ENCODE results near the gene AGAP1.

AGAP1 gene

GRCh38 chr2:235921508-235922191 is 427.8 kb downstream of the AGAP1 start:
- DNase-seq (ENCODE audit: low read depth) = no peak

DNA sequence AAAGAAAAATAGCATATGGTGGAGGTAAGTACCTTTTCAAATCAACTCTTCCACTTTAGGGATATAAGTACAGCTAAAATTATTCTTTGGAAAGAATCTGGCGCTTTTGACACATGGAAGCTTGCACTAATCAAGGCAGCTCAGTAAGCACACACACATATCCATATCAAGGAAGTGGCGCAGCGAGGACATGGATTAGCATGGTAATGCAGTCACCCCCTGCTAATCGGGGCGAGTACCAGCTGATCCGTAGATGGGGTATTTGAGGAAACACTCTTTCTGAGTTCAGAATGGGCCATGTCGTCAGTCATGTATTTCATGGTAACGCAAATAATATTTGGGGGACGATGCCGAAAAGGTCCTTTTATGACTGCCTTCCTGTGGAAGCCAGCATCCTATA is 429.0 kb downstream of the AGAP1 start:
- DNase-seq (ENCODE audit: low read depth) = no peak

DNA sequence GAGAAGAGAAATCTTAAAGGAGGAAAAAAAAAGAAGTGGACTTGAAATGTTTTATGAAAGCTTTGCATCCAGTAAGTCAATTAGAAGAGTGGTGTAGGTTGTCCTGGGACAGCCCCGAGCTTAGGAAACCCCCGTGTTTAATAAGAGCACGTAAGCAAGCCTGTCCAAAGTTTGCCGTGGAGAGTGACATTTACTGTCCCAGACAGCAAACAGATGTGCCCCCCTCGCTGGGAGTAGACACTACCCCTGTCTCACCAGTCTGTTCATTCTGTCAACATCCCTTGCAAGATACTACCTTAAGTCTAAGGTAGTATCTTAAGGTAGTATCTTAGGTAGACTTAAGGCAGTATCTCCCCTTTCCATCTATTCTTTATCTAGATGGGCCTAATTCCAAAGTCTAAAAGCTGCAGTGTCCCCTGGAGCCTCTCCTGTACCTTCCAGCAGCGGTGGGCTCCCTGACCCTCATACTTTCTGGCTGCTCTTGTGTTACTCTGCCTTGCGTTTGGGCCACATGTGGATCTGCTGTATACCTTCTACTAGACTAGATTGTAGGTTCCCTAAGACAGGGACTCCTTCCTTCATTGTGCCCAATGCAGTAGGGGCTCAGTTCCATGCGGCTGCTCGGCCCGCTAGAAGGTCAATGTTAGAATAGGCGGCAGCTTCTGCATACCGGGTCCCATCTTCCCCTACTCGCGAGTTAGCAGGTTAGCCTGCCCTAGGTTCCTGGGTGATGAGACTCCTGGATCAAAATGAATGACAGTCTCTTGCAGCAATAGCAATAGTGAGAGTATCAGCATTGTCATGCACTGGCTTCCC is 430.2 kb downstream of the AGAP1 start:
- no peak for DNase-seq (ENCODE audit: low read depth)

GRCh38 chr2:235924675-235925063 is 430.8 kb downstream of the AGAP1 start:
- DNase-seq (ENCODE audit: low read depth) = no peak

GRCh38 chr2:235925250-235925919 is 431.5 kb downstream of the AGAP1 start:
- DNase-seq (ENCODE audit: low read depth) = no peak

GRCh38 chr2:235926229-235926628 is 432.4 kb downstream of the AGAP1 start:
- DNase-seq (ENCODE audit: low read depth) = no peak

DNA sequence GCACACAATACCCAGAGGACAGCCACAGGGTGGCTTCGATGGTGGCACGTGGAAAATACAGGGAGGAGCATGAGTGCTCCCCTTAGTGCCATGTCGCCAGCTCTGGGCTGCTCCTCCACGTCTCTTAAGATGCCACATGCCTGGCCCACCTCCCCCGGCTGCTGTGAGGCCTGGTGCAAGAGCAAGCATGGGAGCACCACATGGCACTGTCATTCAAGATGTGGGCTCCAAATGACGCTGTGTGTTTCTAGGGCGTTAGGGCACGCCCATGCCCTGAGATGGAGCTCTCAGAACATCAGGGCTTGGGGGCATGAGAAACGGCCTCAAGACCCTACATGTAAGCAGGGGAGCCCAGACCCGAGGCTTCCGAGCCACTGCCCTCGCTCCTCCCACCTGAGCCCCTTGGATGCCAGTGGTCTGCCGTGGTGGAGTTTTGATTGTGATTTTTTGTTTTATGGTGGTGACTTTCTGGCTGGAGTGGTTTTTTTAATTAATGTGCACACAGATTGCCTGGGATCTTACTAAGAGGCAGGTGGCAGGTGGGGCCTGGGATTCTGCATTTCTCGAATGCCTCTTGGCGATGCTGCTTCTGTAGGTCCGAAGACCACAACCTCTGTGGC is 435.0 kb downstream of the AGAP1 start:
- no peak for DNase-seq (ENCODE audit: low read depth)

DNA sequence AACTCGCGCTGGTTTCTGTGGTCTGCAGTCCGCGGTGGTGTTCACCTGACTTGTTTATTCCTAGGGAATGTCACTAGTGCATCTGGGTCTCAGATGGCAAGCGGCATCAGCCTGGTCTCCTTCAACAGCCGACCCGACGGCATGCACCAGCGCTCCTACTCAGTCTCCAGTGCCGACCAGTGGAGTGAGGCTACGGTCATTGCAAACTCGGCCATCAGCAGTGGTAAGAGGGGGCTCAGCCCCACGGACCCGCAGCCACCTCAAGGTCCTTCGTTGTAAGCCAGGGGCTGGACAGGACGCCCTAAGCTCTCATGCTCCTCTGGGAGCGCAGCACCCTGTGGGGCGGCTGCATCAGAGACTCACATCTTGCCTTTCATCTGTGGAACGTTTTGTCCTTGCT is 436.9 kb downstream of the AGAP1 start:
- no peak for DNase-seq (ENCODE audit: low read depth)

DNA sequence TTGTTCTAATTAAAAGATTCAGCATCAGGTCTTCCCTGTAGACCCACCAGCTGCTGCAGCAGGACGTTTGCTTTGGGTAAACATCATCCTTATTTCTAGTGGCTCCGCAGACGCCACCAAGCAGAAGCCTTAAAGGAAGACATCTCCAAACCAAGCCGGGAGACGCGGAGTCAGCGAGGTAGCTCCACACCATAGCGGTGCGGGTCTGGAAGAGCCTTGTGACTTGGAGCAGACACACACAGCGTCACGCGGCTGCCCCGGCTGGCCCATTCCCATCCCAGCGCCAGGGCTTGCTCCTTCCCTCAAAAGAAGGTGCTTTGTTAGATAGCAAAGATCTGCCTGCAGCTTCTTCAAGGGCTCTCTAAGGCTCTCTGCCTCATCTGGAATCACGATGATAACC is 437.8 kb downstream of the AGAP1 start:
- no peak for DNase-seq (ENCODE audit: low read depth)

- DNase-seq (ENCODE audit: low read depth) = no peak
Observed at GRCh38 chr2:235934059-235934773, 440.4 kb downstream of the AGAP1 start.

DNA sequence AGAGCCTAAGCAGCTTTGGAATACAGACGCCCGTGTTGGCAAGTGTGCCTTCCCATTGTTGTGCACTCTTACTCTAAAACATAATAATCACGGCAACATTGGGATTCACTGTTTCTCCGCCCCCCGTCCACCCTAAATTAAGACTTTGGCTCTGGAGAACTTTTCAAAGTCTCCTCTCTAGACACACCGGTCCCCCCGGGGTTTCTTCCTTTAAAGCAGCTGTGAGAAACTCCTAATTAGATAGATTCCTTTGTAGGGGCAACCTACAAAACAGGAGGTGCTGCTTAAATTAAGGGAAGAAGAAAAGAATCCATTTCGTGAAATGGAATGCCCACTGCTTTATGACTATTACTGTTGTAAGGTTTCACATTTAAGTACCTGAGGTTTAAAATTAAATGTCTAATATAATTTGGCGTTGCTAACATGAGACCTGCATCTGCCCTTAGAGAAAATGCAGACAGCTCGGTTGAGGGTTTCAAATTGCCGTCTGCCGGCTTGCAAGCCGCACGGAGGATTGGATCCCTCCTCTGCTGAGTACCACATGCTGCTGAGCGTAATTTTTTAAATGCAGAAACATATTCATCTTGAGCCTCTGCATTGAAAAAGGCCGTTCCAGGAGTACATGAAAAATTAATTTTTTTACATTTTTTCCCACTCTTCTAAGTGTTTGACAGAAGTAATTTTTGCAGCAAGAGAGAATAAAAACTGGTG is 441.1 kb downstream of the AGAP1 start:
- no peak for DNase-seq (ENCODE audit: low read depth)

- no peak for DNase-seq (ENCODE audit: low read depth)
Observed at GRCh38 chr2:235935773-235936172, 441.9 kb downstream of the AGAP1 start.

GRCh38 chr2:235936493-235936892 is 442.6 kb downstream of the AGAP1 start:
- DNase-seq (ENCODE audit: low read depth) = no peak

DNA sequence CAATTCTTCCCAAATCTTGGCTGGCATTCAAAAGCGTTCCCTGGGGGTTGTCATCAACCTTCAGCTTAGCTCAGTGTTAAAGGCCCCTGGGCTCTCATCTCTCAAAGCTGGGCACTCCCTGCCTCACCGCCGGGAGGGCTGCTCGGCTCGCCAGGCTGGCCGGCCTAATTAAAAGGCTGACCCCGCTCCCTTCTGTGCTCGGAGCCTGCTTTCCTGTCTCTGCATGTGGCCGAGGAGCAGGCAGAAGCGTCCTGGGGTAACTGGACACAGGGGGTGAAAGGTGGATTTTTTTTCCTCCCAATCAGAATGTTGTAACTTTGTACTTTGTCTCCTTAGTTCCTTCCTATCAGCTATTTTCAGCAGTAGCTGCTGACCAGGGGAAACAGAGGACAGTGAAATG is 443.2 kb downstream of the AGAP1 start:
- DNase-seq (ENCODE audit: low read depth) = no peak

GRCh38 chr2:235937526-235937925 is 443.7 kb downstream of the AGAP1 start:
- DNase-seq (ENCODE audit: low read depth) = no peak

- DNase-seq (ENCODE audit: low read depth) = no peak
Observed at GRCh38 chr2:235937936-235938335, 444.1 kb downstream of the AGAP1 start.

DNA sequence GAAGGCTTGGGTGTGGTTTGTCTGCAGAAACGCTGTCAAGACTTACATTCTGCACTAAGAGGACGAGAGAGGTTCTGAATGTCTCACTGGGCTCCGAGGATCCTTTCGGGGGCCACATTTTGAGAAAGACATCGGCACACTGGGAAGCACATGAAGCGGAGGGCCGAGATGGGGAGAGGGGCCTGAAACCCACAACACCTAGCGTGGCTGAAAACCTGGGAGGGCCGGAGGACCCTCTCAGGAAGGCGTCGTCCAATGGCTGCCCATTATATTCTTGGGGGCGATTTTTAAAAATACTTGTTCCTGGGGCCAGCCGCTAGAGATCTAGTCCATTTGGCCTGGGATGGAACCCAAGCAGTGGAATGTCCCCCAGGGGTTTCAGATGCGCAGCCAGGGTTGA is 444.8 kb downstream of the AGAP1 start:
- no peak for DNase-seq (ENCODE audit: low read depth)

GRCh38 chr2:235939471-235939870 is 445.6 kb downstream of the AGAP1 start:
- no peak for DNase-seq (ENCODE audit: low read depth)

DNA sequence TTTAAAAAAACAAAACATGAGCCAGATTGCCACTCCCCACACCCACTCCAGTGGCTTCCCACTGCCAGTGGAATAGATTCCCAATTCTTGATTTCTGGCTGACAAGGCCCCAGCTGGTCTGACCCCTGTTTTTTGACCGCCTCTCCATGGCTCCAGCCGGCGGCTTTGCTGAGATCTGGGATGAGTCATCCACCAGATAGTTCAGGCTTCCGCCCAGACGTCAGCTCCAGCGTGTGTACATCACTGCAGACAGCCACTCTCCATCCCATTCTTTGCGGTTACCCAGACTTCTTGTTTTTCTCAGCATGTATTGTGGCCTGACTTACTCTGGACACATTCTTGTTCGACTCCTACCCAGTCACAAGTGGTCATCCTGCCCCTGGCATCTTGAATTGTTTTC is 446.5 kb downstream of the AGAP1 start:
- DNase-seq (ENCODE audit: low read depth) = no peak

DNA sequence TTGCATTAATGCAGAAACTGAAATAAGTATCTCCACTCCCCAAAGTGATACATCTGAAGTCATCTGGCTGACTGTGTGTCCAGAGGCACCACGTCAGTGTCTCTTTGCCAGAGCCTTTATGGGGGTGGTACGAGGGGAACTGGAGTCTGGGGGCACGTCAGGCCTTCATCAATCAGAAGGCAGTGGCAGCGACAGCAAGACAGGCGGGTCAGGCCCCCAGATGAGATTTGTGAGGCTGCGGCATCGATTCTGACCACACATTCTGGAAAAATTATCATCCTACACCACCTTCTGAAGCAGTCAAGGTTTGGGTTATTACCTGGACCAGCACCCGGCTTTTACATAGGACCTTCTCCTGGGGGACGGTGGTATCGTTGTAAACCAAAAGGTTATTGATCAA is 450.7 kb downstream of the AGAP1 start:
- no peak for DNase-seq (ENCODE audit: low read depth)

- no peak for DNase-seq (ENCODE audit: low read depth)
Observed at GRCh38 chr2:235945608-235946140, 451.8 kb downstream of the AGAP1 start.

All from activated T-helper 9 cell treated with anti-CD3 and anti-CD28 coated beads, Interleukin-2, amount 50 U/mL, for 16 hours (primary cell).